Measurements from ENCODE around the gene MED31. TPM values are rescaled to one million over a fixed set of nuclear protein-coding genes. Genes with fewer than 3 reads are reported as not detected.

MED31 gene
- total and polyA plus RNA-seq, 2 of the 13 experiments (the other 11 are each of a cell fraction or from before 2014, with no cell fraction given) = 19.0 to 20.9 TPM

GRCh38 chr17:6699997-6700947, 48.9 kb upstream of the MED31 start (continued):
- 0 out of 2 replicates have a peak, but pooled peaks have one; percentile 28 for TF ChIP-seq ZNF142 (CRISPR knock-in tag; IDR thresholded peaks at IDR 0.05)
- TF ChIP-seq ZBTB33 (CRISPR knock-in tag; IDR thresholded peaks at IDR 0.05) = peak; percentile 71; the same call in 1 of the 2 replicates
- peak; percentile 24; the same call in 1 of the 2 replicates for TF ChIP-seq MXD3 (CRISPR knock-in tag; IDR thresholded peaks at IDR 0.05)
- TF ChIP-seq RFX3 (CRISPR knock-in tag; IDR thresholded peaks at IDR 0.05) = peak; percentile 37; the same call in 1 of the 2 replicates
- TF ChIP-seq CENPX (CRISPR knock-in tag; IDR thresholded peaks at IDR 0.05) = no peak
- no peak for TF ChIP-seq AGO1 (IDR thresholded peaks at IDR 0.05; ENCODE audit: low read depth, low read length, poor library complexity, severe bottlenecking)
- no peak for TF ChIP-seq EEA1 (CRISPR knock-in tag; IDR thresholded peaks at IDR 0.05; ENCODE audit: borderline replicate concordance)
- TF ChIP-seq CBX2 (IDR thresholded peaks at IDR 0.05; ENCODE audit: low read depth, low read length) = no peak
- no peak for TF ChIP-seq CBX2 (CRISPR knock-in tag; IDR thresholded peaks at IDR 0.05; ENCODE audit: low read depth)
- peak; percentile 89 for TF ChIP-seq GFI1 (CRISPR knock-in tag; IDR thresholded peaks at IDR 0.05; ENCODE audit: borderline replicate concordance)
- TF ChIP-seq SIN3B (IDR thresholded peaks at IDR 0.05; ENCODE audit: low read length) = no peak
- 0 out of 2 replicates have a peak, but pooled peaks have one; percentile 67 for TF ChIP-seq ZNF580 (CRISPR knock-in tag; IDR thresholded peaks at IDR 0.05; ENCODE audit: borderline replicate concordance, low read depth)
- no peak for TF ChIP-seq ZNF597 (CRISPR knock-in tag; IDR thresholded peaks at IDR 0.05)
- TF ChIP-seq ZNF749 (CRISPR knock-in tag; IDR thresholded peaks at IDR 0.05; ENCODE audit: borderline replicate concordance) = peak; percentile 92
- no peak for TF ChIP-seq TRIM22 (IDR thresholded peaks at IDR 0.05)
- TF ChIP-seq ZNF773 (CRISPR knock-in tag; IDR thresholded peaks at IDR 0.05; ENCODE audit: borderline replicate concordance) = no peak
- peak; percentile 36; the same call in 1 of the 2 replicates for TF ChIP-seq ZNF354B (CRISPR knock-in tag; IDR thresholded peaks at IDR 0.05)

Measured in HepG2 (cell line).